Measurements from ENCODE around the gene GTF3C5.
"Not testable (repeated sequence)": the region's sequence is repeated elsewhere in the genome, so short reads cannot be mapped to it uniquely, and the experiment has no call there.

The GTF3C5 gene

DNA sequence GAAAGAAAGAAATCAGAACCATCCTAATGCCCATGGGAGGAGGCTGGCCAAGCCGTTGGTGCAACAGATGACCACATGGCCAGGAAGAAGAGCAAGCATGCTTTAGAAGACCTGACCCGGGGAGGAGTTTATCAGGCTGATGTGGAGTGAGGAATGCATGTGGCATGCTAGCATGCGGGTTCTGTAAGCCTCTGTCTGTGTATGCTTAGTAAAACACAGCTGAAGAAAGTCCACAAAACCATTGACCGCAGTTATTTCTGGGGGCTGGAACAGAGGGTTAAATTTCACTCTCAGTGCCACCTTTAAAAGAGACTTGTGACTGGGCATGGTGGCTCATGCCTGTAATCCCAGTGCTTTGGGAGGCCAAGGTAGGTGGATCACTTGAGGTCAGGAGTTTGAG is 33.2 kb upstream of the GTF3C5 start:
- no peak for DNase-seq

DNA sequence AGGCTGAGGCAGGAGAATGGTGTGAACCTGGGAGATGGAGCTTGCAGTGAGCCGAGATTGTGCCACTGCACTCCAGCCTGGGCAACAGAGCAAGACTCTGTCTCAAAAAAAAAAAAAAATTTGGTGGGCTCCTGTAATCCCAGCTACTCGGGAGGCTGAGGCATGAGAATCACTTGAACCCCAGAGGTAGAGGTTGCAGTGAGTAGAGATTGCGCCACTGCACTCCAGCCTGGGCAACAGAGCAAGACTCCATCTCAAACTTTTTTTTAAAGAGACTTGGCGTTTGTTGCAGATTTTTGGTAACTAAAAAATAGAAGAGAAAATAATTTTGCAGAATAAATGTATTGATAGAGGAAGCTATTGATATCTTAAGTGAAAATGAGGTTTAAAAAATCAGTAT is 32.6 kb upstream of the GTF3C5 start:
- not testable (repeated sequence) for DNase-seq

DNA sequence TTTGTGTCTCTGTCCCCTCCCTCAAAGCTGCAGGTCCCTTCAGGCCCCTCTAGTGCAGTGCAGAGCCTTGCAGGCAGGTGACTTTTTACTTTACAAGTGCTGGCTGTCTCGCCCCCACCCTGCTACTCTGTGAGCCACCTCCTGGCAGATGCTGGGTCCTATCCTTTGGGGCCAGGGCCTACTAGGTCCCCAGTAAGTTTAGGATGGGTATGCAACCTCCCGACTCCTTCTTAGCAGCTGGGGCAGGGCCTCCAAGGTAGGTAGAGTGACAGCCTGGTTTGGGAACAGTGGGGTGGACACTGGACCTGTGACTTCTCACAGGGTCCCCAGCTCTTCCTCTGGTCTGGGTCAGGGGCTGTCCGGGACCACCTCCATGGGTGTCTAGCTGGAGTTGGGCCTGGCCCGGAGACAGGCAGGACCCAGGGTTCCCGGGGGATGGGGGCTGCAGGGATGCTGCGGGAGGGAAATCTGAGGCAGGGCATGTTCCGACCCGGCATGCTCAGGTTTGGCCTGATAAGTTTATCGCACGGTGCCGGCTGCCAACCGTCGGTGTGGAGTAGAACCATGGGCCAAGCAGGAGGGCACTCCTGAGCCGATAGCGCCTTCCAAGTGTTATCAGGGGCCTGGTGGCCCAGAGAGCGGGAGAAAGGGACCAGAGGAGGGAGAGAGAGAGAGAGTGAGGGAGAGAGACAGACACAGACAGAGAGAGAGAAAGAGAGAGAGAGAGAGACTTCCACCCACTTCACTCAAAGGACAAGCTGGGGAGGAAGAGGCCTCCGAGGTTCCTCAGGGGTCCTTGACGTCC is 31.8 kb upstream of the GTF3C5 start:
- no peak for DNase-seq

DNA sequence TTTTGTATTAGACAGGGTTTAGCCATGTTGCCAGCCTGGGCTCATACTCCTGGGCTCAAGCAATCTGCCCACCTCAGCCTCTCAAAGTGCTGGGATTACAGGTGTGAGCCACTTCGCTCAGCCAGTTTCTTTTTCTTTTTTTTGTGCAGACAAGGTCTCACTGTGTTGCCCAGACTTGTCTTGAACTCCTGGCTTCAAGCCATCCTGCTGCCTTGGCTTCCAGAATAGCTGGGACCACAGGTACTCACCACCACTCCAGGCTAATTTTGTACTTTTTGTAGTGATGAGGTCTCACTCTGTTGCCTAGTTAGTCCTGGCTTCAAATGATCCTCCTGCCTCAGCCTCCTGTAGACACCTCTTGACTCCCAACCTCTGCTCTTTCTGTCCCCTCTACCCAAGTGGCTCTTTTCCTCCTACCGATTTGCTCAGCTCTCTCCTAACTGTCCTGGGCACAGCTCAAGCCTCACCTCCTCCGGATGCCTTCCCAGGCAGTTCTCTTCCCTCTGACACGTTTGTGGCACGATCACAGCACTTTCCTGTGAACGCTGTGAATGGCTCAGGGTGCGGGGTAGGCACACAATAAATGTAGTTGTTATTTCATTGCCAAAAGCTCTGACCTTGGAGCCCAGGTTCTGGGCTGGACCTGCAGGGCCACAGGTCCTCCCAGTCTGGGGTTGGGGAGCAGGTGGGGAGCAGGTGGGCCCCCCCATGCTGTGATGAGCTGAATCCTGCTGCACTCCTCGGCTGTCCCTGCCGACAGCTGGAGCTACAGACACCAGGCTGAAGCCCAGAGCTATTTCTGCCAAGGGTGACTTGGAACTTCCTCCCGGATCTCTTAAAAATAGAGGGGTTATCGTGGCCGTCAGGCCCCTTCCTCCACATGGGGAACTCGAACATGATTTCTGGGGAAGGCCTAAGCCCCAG is 28.4 kb upstream of the GTF3C5 start:
- no peak for DNase-seq

DNA sequence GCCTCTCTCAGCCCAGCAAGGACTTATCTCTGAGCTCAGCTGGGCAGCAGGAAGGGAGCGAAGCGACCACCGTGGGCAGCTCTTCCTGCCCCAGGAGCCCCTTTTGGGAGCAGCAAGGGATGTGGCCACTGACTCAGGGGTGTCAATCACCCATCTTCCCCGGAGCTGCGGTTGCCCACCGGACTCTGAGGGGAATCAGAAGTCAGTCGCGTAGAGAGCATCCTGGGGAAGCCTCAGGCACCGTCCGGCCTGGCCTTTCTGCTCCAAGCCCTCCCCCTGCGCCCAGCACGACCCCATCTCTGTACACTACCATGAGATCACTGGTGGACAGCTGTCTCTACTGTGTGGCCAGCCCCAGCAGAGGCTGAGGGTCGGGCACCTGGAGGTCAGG is 27.7 kb upstream of the GTF3C5 start:
- DNase-seq, result no peak

DNA sequence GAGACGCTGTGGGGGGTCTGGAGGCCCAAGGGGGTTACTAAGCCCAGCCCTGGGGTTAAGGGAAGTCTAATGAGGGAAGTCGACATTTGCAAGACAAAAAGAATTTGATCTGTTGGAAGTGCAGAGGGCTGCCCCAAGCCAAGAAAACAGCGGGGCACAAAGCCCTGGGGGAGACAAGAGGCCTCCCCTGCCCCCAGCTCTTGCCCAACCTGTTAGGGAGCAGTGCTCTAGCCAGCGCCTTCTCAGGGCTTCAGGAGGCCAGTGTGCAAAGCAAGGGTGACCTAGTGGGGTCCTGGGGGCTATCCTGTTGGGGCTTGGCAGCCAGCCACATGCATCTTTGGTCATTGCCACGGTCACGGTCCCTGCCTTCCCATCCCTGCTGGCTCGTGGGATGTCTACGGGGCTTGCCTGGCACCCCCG is 27.1 kb upstream of the GTF3C5 start:
- DNase-seq, result no peak

DNA sequence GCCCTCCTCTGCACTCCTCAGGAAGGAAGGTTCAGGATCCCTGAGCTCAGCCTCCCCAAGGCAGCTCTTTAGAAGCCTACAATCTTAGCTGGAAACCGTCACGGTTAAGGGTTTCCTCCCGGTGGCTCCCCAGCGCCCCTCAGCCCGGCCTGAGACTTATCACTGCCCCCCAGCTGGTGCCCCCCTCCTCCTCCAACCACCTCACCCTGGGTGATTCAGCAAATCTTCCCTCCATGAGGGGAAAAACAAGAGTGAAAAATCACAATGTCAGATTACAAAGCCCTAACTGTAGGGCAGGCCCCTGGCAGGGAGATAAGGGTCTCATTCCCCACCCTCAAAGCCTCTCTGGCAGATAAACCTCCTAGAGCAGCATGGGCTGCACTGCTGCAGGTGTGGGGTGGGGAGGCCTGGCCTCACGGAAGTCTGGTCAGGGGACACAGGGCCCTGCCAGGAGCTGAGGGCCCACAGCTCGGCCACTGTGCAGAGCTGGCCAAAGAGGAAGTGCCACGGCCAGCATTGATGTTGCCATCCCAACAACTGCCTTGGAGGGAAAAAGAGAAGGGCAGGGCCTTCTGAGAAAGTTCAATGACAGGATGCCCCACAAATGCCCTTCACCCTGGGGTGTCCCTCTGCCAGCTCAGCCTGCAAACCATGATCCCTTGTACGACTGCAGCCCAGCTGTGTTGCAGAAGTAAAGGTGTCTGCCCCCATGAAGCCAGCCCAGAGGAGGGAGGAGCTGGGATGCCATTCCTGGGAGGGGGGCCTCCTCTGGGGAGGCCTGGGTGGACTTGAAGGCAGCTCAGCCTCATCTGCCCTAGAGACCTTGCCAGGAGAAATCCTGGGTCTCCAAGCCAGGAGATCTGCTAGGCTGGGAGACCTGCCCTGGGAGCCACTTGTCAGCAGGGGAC is 26.5 kb upstream of the GTF3C5 start:
- no peak for DNase-seq

DNA sequence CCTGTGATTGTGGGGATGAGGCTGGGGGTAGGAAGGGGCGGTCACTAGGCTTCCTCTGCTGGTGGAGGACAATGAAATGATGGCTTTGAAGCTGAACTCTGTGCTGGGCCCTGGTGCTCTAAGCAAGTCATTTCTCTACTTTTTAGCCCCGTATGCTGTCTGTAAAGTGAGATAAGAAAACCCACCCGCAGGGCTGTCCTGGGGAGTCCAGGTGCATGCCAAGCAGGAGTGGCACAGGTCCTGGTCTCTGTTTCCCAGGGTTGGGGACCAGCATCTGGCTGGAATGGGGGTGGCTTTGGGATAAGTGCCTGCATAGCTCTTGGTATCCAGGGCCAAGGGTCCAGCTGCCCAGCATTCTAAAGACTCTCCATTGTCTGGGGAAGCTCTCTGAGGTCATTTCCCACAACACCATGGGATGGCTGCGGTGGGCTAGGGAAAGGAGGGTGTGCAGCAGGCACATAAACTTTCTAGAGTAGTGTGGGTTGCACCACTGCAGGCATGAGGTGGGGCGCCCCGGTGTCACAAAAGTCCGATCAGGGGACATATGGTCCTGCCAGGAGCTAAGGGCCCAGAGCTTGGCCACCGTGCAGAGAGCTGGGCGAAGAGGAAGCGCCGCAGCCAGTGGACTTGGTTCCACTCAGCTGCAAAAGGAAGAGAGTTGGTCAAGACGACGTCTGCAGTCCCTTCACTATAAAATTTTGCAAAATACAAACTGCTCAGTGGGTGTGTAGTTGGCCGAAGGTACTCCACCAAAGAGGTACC is 25.6 kb upstream of the GTF3C5 start:
- no peak for DNase-seq

DNA sequence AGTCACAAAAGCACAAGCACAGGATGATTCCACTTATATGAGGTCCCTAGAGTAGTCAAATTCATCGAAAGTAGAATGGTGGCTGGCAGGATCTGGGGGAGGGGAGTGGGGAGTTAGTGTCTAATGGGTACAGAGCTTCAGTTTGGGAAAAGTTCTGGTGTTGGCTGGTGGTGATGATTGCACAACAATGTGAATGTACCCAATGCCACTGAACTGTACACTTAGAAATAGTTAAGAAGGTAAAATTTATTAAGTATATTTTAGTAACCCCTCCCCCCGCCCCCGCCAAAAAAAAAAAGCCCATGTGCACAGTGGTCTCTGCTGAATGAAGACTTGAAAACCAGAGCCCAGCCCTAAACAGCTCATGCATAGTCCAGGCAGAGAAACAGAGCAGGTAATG is 24.8 kb upstream of the GTF3C5 start:
- DNase-seq, result no peak

DNA sequence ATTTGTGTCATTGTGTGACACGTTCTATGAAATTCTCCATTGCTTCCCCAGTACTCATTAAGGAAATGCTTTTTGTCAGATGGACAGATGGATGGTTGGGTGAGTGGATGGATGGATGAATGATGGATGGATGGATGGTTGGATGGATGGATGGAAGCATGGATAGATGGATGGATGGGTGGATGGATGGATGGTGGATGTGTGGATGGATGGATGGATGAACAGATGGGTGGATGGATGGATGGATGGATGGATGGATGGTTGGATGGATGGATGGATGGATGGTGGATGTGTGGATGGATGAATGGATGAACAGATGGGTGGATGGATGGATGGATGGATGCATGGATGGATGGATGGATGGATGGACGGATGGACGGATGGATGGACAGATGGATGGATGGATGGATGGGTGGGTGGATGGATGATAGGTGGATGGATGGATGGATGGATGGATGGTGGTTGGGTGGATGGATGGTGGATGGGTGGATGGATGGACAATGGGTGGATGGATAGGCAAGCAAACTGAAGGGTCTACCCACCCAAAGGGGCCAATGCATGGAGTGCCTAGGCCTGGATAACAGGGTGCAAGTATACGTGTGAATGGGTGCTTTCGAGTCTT is 24.0 kb upstream of the GTF3C5 start:
- no peak for DNase-seq

DNA sequence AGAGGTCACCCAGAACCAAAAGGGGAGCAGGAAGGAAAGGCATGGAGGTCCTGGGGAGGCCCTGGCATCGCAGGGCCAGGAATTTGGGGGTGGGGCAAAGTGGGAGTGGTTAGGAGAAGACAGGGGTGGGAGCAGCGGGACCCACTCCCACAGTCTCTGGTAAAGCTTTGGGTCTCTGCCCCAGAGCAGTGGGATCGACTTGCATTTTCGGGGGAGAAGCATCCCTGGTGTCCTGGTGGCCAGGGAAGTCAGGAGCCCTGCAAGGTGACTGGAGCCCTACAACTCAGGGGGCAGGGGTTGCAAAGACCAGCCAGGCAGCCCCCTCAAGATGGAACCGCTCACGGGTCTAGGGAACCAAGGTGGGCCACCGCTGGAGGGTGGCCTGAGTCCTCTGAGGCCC is 22.4 kb upstream of the GTF3C5 start:
- DNase-seq, result no peak

DNA sequence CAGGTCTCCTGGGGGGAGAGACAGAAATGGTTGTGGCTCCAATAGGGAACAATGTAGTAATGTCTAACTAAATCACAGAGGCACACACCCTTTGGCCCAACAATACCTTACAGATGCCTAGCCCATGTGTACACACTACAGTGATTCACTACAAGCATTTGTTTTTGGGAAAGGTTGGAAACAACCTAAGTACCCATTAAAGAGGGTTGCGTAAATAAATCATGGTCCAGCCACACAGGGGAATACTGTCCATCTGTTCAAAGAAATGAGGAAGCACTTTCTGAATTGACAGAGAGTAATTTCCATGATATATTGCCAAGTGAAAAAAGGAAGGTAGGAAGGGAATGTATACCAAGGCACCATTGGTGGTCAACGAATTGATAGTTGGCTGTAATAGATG is 22.0 kb upstream of the GTF3C5 start:
- DNase-seq, result no peak

DNA sequence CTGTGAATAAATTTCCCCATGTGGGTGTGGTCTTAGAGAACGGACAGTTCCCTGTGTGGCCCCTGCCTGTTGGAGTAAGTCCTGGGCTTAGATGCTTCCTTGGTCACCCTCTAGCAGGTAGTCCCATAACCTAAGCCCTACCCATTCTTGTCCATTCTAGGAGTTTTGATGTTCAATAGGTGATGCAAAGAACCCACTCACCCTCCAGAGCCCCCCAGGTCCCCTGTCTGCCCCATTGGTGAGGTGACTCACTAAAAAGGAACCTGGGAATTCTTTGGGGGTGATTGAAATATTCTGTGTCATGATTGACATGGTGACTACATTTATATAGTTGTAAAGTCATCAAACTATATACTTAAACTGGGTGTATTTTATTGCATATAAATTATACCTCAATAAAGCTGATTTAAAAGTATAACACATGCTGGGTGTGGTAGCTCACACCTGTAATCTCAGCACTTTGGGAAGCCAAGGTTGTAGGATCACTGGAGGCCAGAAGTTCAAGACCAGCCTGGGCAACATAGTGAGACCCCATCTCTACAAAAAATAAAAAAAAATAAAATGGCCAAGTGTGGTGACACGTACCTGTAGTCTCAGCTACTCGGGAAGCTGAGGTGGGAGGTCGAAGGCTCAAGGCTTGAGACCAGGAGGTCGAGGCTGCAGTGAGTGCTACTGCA is 20.8 kb upstream of the GTF3C5 start:
- DNase-seq, result no peak

DNA sequence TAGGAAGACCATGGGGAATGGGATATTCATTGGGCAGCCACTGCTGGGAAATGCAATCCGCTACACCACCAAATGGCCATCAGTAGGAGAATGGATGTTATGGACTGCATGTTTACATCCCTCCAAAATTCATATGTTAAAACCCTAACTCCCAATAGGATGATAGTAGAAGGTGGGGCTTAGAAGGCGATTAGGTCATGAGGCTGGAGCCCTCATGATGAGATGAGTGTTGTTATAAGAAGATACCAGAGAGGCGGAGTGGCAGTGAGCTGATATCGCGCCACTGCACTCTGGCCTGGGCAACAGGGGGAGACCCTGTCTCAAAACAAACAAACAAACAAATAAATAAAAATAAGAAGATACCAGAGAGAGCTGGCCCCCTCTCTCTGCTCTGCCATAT is 16.1 kb upstream of the GTF3C5 start:
- DNase-seq, result no peak

DNA sequence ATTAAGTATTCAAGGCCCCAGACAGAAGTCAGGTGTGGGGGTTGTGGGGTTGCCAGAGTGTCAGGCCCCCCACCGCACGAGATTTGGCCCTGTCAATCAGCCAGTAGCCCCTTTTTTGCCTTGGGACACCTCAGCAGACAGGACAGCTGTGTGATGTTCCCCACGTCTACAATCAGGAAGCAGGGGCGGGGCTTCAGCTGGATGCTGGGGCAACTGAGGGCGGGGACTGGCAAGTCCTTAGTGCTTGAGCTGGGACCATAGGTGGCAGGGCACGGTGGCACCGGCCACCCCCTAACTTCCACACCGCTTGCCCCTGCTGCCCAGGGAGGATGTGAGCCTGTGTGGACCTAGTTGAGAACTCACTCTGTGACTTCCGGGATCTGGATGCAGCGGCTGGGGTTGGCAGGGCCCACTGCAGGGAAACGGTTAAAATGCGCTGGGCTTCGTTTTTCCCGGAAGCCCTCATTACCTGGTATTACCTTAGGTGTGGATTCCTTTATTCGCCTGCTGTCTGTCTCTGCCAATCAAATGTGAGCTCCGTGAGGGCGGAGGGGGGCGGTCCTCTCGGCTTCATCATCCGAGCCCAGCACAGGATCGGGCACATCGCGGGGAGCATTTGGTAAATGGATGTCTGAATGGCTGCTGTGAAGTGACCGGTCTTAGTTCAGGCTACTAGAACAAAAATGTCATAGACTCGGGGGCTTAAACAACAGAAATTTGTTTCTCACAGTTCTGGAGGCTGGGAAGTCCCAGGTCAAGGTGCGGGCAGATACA is 7.5 kb upstream of the GTF3C5 start:
- DNase-seq, result peak in 1 of 2 donors; percentile 32

DNA sequence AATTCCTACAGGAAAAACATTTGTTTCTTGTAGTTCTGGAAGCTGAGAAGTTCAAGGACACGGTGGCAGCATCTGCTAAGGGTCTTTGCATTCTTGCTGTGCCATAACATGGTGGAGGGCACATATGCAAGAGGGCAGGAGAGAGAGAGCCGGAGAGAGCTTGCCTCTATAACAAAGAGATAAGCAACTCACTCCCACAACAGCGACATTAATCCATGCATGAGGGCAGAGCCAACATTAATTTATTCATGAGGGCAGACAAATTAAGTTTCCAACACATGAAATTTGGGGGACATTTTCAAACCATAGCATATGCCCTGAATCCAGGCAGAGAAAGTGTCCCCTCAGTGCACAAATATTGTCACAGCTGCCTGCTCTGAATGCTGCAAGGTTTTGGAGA is 4.4 kb upstream of the GTF3C5 start:
- DNase-seq, result no peak

DNA sequence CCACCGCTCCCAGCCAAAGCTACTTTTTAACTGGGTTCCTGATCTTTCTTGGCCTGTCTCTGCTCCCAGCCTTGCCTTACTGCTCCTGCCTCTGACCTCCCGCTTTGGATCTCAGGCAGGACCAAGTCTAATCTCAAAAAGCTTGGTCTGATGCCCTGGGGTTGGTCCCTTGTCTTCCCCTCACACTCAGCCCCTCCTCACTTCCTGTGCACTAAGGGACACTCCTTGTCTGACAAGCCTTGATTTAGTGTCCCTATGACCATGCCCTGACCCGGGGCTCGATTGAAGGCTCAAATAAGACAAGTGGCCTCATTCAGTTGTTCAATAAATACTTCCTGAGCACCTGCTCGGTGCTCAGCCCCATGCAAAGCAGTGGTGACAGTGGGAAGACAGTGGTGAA is 3.7 kb upstream of the GTF3C5 start:
- no peak for DNase-seq

DNA sequence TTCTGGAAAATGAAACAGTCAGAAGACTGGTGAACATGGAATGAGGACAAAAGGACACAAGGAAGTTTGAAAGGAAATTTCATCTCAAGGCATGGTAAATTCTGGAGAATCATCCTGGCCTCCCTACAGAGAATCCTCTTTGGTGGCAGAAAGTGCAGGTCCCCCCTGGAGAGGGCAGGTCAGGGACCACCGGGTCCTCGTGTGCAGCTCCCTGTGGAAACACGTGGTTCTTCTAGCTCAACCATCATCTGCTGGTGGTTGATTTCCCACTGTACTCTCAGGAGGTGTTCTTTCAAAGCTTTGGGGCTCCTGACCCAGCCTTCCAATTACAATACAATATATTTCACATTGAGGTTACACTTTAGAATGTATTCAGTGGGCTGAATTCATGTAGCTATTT is 2.6 kb upstream of the GTF3C5 start:
- DNase-seq, result no peak

DNA sequence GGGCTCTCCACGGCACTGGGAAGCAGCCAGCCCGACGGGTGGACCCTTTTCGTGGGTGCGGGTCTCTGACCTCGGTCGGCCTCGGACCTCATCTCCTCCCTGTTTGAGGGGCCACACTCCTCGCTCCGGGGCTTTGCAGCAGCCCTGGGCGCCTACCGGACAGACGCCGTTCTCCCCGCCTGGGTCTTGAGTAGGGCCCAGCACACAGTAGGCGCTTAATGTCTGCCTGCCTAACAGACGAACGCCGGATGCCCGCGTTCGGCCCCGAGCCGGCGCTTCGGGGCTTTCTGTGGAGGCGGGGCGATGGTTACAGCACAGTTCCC is 842 bp upstream of the GTF3C5 start:
- DNase-seq, result no peak

DNA sequence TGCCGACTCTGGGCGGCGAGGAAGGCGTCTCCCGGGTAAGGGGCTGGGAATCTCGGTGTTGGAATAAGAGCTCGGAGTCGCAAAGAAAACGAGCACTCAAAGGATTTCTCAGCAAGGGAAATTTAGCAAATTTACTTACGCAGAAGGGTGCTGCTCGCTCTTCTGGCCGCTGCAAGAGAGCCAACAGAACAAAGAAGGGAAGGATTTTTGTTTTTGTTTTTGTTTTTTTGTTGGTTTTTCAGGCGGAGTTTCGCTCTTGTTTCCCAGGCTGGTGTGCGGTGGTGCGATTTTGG is 279 bp downstream of the GTF3C5 start:
- DNase-seq, result no peak

DNA sequence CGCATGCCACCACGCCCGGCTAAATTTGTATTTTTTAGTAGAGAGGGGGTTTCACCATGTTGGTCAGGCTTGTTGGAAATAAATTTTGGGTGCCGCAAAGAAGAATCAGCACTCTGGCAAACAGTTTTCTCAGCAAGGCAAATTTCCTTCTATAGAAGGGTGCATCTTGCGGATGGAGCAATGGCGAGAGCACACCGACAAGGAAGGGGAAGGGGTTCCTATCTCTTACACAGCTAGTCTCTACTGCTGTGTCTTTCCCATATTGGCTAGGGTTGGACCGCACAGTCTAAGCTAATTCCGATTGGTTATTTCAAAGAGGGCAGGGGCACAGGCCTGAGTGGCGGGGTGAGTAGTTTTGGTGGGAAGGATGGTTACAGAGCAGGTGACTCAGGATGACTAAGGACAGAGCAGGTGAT is 707 bp downstream of the GTF3C5 start:
- DNase-seq, result no peak
